Gastroesophageal sphincter (tissue), 4 donors: ENCODE data around the gene EIF2AK3. TPM values are rescaled to one million over a fixed set of nuclear protein-coding genes. Genes with fewer than 3 reads are reported as not detected.

Experiments used
- ATAC-seq: fragments of 150-250 bp; one replicate; pipeline ENCODE4 v1.9.1; 2016; ENCODE audit warnings: mild to moderate bottlenecking, moderate library complexity
- H3K27ac ChIP-seq, 4 donors: fragments of 200-600 bp; sonication (generic) in 3 of 4; 1 replicate in 3 of 4; 2 replicates in 1 of 4; pipeline ENCODE4 v1.5.1; 2016 to 2019
- H3K27me3 ChIP-seq: fragments of 200-600 bp; sonication (generic); one replicate; pipeline ENCODE4 v1.5.1; 2019
- H3K36me3 ChIP-seq, 2 donors: fragments of 200-600 bp; sonication (generic); one replicate each; pipeline ENCODE4 v1.5.1; 2019; ENCODE audit warnings: control low read depth in 1 of 2
- H3K4me1 ChIP-seq, 3 donors: fragments of 200-600 bp; sonication (generic); 1 replicate in 2 of 3; 2 replicates in 1 of 3; pipeline ENCODE4 v1.5.1; 2016 to 2019; ENCODE audit warnings: control low read depth in 2 of 3
- H3K4me3 ChIP-seq, 2 donors: fragments of 200-600 bp; sonication (generic); one replicate each; pipeline ENCODE4 v1.5.1; 2019; ENCODE audit warnings: mild to moderate bottlenecking in 1 of 2, moderate library complexity in 1 of 2
- H3K9me3 ChIP-seq, 3 donors: fragments of 200-600 bp; sonication (generic); one replicate each; pipeline ENCODE4 v1.5.1; 2017 to 2019; ENCODE audit warnings: control low read depth in 2 of 3
- EP300 ChIP-seq: sonication (generic); formaldehyde crosslinking; IDR thresholded peaks from one replicate; pipeline ENCODE4 v1.6.1; 2017; ENCODE audit warnings: antibody characterized with exemption, mild to moderate bottlenecking
- POLR2A ChIP-seq, 2 donors: fragments of 450-650 bp; IDR thresholded peaks; one replicate each; pipeline ENCODE4 v1.6.1; 2017; ENCODE audit warnings: antibody characterized with exemption in 2 of 2, mild to moderate bottlenecking in 2 of 2, moderate library complexity in 1 of 2
- POLR2AphosphoS5 ChIP-seq: sonication (generic); formaldehyde crosslinking; IDR thresholded peaks from one replicate; pipeline ENCODE4 v1.6.1; 2017; ENCODE audit warnings: antibody characterized with exemption
- WGBS, 2 donors: methylation state at CpG; one replicate each; pipeline ENCODE4 v1.1.5; 2018; ENCODE audit warnings: low coverage in 1 of 2; 5-methylcytosine and 5-hydroxymethylcytosine counted together
- total RNA-seq, 4 donors: library from RNA; depleted of rRNA; stranded (reverse); fragments of >200 nt; gene quantifications; one replicate each; pipeline ENCODE4 v1.1.0, GENCODE V29; 2016
- TF ChIP-seq, protein P1 (sequence below), 4 experiments: fragments of 200-600 bp in 2 of 4; fragments of 450-650 bp in 2 of 4; sonication (generic) in 1 of 4; IDR thresholded peaks; one replicate each; pipeline ENCODE4 v1.5.1; 2017 to 2019; ENCODE audit warnings: antibody characterized with exemption in 4 of 4, mild to moderate bottlenecking in 2 of 4, moderate library complexity in 2 of 4

EIF2AK3 gene
- total RNA-seq, 4 donors from 2014 or later, result 9.6 to 22.0 (median 14.7) TPM

DNA sequence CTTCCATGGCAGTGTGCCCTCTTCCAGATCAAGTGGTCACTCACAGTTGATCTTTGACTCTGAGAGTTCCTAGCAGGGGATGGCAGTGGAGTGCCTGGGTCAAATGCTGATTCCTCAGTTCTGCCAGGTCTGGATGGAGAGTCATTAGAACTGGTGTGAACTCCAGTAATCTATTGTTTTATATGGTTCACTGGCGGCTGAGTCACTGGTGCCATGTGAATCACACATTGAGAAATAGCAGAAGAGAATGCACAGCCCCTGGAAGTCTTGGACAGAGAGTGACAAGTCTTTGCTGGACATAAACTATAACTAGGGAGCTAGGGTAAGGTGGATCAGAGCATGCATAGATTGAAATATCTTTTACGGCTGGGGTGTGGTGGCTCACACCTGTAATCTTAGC lies 86.9 kb downstream of the EIF2AK3 start:
- Histone ChIP-seq H3K4me3 (no peak overlapping the region), H3K36me3 (no peaks in the 10 kb centered on the region), H3K27me3 (peaks cover 24% of the 10 kb centered on the region), H3K27ac (no peak overlapping the region), H3K4me1 (no peaks in the 10 kb centered on the region), H3K9me3 (no peaks in the 10 kb centered on the region)
- 72 to 88% methylated on average over 2 of the region's 2 CpGs for WGBS, 2 donors
- TF ChIP-seq POLR2A (IDR thresholded peaks at IDR 0.05) (no peak), EP300 (no peak), POLR2AphosphoS5 (no peak)
- TF ChIP-seq, protein P1, sequence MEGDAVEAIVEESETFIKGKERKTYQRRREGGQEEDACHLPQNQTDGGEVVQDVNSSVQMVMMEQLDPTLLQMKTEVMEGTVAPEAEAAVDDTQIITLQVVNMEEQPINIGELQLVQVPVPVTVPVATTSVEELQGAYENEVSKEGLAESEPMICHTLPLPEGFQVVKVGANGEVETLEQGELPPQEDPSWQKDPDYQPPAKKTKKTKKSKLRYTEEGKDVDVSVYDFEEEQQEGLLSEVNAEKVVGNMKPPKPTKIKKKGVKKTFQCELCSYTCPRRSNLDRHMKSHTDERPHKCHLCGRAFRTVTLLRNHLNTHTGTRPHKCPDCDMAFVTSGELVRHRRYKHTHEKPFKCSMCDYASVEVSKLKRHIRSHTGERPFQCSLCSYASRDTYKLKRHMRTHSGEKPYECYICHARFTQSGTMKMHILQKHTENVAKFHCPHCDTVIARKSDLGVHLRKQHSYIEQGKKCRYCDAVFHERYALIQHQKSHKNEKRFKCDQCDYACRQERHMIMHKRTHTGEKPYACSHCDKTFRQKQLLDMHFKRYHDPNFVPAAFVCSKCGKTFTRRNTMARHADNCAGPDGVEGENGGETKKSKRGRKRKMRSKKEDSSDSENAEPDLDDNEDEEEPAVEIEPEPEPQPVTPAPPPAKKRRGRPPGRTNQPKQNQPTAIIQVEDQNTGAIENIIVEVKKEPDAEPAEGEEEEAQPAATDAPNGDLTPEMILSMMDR (IDR thresholded peaks at IDR 0.05), result no peak
- ATAC-seq, result no peak

DNA sequence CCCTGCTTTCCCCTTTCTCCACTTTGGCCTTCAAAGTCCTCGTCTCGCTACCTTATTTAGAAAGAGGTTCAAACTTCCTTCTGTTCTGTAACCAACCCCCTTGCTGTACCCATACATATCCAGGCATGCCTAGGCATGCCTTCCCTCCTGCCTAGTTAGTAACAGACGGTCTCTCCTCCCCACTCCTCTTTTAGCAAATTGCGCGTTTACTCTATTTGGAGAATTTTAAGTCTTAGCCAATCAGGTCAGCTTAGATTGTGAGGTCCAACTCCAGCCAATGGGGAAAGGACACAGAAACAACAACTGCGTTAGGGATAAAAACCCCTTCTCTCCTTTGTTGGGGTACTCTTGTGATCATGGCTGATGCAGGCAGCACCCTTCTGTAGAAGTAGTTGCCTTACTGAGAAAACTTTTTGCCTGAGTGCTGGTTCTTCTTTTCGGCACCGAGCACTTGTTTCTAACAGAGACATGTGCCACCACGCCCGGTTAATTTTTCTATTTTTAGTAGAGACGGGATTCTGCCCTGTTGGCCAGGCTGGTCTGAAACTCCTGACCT lies 88.8 kb downstream of the EIF2AK3 start:
- no peak for TF ChIP-seq EP300
- no peak for TF ChIP-seq POLR2AphosphoS5
- TF ChIP-seq, protein P1 (IDR thresholded peaks at IDR 0.05), result no peak
- no peak for TF ChIP-seq POLR2A (IDR thresholded peaks at IDR 0.05)
- Histone ChIP-seq H3K36me3 (no peaks in the 10 kb centered on the region), H3K27me3 (peaks cover 24% of the 10 kb centered on the region), H3K4me3 (no peak overlapping the region), H3K27ac (no peak overlapping the region), H3K9me3 (no peaks in the 10 kb centered on the region), H3K4me1 (no peaks in the 10 kb centered on the region)
- WGBS, 2 donors, result 87 to 94% methylated on average over 6 to 9 of the region's 11 CpGs
- ATAC-seq, result no peak

DNA sequence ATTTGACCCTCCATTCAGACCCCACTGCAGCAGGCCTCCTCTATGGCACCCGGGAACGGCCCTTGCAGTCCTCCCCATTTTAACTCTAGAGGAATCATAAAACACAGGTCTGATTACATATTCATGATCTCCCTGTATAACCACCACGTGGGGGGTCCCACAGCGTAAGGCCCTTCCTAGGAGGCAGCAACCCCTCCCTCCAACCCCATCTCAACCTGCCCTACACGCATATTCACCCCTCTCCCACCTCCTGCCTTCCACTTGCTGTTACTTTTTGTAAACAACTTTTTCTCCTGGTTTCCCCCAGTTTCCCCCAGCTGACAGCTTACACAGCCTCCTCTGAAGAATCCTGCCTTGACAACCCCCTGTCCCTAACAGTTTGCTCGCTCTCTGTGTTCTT lies 89.6 kb downstream of the EIF2AK3 start:
- H3K4me3 ChIP-seq, result no peak overlapping the region
- no peak overlapping the region for H3K27ac ChIP-seq
- ATAC-seq, result no peak
- no peaks in the 10 kb centered on the region for H3K36me3 ChIP-seq
- WGBS, 2 donors, result 3 to 37% methylated on average over 3 to 6 of the region's 6 CpGs
- peaks cover 24% of the 10 kb centered on the region for H3K27me3 ChIP-seq
- TF ChIP-seq, protein P1 (IDR thresholded peaks at IDR 0.05), result no peak
- no peak for TF ChIP-seq EP300
- TF ChIP-seq POLR2A (IDR thresholded peaks at IDR 0.05), result no peak
- TF ChIP-seq POLR2AphosphoS5, result no peak
- no peaks in the 10 kb centered on the region for H3K4me1 ChIP-seq
- H3K9me3 ChIP-seq, result no peaks in the 10 kb centered on the region

DNA sequence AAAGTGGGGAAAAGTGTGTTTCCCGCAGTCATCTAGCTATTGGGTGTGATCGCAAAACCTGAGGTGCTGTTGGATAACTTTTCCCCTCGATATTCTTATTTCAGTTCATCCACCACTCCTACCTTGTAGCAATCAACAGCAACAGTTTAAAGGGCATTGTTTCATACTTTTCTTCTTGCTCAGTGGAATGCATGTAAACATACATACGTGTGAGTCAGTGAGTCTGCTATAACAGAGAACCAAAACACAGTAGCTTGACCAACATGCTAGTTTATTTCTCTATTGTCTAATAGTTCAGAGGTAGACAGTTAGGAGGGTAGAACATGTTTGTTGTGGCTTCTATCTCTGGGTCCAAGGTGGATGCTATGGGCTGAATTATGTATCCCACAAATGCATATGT lies 97.2 kb downstream of the EIF2AK3 start:
- no peaks in the 10 kb centered on the region for H3K4me1 ChIP-seq
- no peaks in the 10 kb centered on the region for H3K36me3 ChIP-seq
- H3K27me3 ChIP-seq, result peaks cover 6% of the 10 kb centered on the region
- no peak overlapping the region for H3K27ac ChIP-seq
- TF ChIP-seq, protein P1 (IDR thresholded peaks at IDR 0.05), result no peak
- no peak for TF ChIP-seq EP300
- TF ChIP-seq POLR2AphosphoS5, result no peak
- TF ChIP-seq POLR2A (IDR thresholded peaks at IDR 0.05), result no peak
- ATAC-seq, result no peak
- WGBS, 2 donors, result 90 to 93% methylated on average over 3 to 4 of the region's 4 CpGs
- H3K9me3 ChIP-seq, result no peaks in the 10 kb centered on the region
- H3K4me3 ChIP-seq, result no peak overlapping the region

DNA sequence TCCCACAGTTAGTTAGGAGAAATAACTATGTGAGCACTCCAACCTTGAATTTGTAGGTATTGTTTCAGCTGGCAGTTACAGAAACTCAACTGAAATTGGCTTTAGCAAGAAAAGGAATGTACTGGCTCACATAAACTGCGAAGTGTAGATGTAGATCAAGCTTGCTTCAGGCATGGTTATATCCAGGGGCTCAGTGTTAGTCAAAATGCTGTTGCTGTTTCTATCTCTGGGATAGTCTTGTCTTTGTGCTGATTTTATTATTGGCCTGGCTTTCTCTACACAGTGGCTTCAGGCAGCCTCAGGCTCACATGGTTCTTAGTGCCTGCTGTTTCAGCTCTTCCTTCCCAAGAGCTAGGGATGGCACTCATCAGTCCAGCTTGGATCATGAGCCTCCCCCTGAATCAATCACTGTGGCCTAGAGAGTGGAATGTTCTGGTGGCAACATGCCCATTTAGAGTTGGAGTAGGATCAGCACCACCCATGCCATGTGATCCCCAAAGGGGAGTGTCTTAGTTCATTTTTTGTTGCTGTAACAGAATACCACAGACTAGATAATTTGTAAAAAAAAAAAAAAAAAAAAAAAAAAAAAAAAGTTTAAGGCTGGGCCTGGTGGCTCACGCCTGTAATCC lies 105.7 kb downstream of the EIF2AK3 start:
- H3K4me1 ChIP-seq, result no peaks in the 10 kb centered on the region
- no peaks in the 10 kb centered on the region for H3K9me3 ChIP-seq
- no peak overlapping the region for H3K27ac ChIP-seq
- H3K4me3 ChIP-seq, result no peak overlapping the region
- no peaks in the 10 kb centered on the region for H3K36me3 ChIP-seq
- TF ChIP-seq, protein P1 (IDR thresholded peaks at IDR 0.05), result no peak
- TF ChIP-seq POLR2AphosphoS5, result no peak
- TF ChIP-seq POLR2A (IDR thresholded peaks at IDR 0.05), result no peak
- no peak for TF ChIP-seq EP300
- ATAC-seq, result no peak
- no peaks in the 10 kb centered on the region for H3K27me3 ChIP-seq
- 89 to 100% methylated on average over 1 to 2 of the region's 2 CpGs for WGBS, 2 donors
